NCI-H82 treated with DMSO at 0.1 percent for 48 hours (cell line): ENCODE results near the gene SEPTIN12.

Experiments used
- DNase-seq: peaks from one replicate; lab custom pipeline; 2025; ENCODE audit not compliant: unreplicated experiment; lab: John Stamatoyannopoulos, UW

Gene SEPTIN12

DNA sequence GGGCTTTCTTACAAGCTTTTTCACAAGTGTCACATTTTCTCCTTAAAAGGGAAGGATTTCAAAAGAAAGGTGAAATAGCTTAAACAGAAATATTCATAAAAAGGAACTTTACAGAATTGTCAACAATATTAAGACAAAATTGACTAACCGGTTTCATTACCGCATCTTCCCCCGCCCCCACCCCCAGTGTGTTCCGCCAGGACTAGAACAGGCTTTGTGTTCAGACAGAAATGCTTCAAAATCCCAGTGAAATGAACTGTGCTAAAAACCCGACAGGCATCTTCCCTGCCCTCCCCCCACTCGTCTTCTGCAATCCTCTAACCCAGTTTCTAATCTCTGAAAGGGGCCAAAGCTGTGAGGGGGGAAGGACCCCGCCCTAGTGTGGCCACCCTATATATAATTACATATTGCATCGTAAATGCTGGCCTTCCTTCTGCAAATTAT lies 15.3 kb upstream of the SEPTIN12 start:
- DNase-seq: no peak

DNA sequence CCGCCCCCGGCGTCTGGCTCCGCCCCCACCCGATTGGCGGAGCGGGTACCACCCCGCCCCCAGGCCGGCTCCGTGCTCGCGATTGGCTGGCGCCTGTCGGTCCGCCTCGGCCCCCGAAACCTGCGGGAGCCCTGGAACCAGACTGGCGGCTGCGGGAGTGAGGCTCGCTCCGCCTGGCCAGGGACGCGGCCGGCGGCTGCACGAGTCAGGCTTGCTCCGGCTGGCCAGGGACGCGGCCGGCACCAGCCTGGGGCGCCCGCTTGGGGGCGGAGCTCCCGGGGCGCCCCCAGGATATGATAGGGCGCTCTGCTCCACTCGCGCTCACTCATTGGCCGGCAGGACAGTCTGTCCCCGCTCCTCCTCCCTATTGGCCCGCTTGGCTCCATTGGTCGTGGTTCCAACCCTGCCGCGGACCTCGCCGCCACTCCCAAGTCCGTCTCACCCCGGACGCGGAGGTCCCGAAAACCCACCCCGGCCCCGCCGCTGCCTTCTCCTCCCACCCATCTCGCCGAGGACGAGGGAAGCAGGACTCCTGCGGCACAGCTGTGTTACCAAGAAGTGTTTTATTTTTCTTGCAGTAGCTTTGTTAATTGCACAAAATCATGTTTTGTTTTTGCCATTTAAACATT lies 14.6 kb upstream of the SEPTIN12 start:
- peak; percentile 82 for DNase-seq

DNA sequence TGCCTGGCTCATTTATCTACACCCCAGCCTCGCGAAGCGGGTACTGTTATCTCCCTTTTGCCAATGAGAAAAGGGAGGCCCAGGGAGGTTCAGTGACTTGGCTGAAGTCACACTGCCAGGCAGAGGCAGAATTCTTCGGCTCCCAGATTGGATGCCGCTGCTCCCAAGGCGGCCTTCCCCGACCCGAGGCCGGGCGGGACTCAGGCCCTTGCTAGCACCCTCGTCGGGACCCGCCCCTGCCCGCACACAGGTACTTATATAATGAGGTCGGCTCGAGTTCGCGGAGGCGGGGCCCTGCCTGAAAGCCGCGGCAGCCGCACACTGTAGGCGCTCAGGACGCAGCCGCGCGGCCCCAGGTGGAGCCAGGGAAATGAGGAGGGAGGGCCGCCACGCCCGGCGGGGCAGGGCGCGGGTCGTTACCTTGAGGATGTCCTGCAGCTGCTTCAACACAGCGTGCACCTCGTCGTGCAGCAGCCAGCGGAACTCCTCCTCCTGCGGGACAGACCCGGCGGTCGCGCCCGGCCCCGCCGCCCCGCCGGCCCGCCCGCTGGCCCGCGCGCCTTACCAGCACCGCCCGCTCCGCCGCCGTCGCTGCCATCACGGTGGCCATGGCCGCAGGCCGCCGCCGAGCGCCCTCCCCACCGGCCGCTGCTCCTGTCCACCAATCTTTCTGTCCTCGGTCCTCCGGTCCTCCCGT lies 14.0 kb upstream of the SEPTIN12 start, which contains the start of gene ROGDI:
TSS of gene ROGDI (minus strand) at position 672 of the 697 bp plus-strand sequence. CDS start at position 610, 62 bp downstream.
- peak; percentile 51 for DNase-seq

DNA sequence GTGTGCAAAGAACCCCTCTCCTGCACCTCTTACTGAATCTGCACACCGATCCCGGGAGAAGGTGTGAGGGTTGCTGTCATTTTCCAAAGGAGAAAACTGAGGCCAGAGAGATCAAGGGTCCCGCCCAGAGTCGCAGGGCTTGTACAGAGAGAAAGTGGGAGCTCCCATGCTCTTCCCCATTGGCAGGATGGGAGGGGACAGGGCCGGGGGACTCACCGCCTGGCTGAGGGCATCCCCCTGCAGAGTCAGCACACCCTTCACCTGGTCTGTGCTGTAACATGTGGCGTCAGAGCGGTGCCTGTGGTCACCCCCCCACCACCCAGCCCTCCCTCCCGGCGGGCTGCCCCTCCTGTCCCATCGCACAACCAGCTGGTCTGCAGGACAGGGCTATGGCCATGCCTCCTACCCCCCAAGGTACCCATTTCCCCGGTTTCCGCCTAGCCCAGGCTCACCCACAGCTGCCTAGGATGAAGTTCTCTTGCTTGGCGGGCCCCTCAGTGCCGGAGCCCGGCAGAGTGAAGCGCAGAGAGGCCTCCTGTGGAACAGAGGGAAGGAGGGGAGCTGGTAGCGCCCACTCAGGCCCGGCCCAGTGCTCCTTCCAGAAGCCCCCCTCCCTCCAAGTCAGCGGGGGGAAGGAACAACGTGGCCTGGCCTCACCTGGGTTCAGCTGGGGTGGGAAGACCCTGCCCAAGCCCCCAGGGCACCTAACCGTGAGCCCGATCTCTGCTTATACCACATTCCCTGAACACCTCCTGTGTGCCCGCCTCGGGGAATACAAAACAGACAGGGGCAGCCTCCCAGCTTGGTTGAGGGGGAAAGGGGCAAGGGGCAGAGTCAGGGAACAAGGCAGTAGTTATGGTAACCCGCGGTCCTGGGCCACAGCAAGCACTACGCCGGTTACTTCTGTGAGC lies 13.2 kb upstream of the SEPTIN12 start:
- no peak for DNase-seq

DNA sequence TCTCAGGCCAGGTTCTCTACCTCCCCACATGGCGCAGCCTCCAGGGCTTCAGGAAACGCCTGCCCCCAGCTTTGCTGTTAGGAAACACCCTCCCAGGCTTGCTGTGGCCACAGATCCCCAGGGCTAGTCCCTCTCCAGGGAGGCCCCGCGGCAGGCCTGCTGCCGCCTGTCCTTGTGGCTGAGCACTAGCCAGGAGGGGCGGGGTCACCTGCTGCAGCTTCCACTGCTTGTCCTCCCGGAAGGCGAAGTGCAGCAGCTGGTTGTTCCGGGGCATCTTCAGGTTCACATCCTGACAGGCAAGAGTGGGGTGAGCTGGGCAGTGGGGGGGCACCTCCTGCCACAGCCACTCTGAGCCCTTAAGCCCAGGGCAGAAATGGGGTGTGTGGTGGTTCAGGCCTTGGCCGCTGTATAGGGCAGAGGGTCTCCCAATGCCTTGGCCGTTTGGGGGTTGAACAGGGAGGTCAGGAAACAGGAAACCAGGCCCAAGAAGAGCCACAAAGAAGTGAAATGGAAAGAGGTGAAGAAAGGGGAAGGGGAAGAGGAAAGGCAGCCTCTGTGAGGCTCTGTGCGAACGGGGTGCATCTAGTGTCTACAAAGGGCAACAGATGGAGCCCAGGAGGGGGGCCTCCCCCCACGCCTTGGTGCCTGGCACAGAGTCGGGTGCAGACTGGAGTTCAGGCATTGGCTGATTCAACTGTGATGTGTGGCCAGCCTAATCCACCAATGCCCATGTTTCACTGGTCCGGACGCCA lies 12.3 kb upstream of the SEPTIN12 start:
- no peak for DNase-seq

DNA sequence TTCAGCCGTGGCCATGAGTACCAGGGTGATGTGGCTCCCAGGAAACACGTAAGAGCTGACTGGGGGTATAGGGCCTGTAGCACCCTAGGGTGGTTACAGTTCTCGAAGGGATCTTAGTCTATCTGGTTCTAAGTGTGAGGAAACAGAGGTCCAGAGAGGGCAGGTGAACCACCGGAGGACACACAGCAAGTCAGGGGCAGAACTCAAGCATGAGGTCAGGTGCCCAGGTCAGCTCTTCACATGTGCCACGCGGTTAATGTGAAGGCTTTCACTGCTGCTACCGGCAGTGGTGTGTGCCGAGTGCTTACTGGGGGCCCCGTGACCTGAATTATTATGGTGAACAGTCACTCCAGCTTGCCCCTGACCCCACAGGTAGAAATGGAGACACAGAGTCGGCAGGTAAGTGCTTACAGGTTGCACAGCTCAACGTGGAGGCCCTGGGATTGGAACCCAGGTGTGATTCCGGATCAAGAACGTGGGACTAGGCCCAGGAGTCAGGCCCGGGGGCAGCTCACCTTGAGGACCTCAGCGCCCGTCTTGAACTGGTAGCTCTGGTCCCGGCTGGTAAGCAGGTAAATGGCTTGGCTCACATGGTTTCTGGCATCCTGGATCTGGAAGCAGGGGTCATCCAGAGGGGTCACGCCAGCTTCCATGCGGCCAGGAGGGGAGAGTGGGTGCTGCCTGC lies 11.2 kb upstream of the SEPTIN12 start:
- DNase-seq: no peak

DNA sequence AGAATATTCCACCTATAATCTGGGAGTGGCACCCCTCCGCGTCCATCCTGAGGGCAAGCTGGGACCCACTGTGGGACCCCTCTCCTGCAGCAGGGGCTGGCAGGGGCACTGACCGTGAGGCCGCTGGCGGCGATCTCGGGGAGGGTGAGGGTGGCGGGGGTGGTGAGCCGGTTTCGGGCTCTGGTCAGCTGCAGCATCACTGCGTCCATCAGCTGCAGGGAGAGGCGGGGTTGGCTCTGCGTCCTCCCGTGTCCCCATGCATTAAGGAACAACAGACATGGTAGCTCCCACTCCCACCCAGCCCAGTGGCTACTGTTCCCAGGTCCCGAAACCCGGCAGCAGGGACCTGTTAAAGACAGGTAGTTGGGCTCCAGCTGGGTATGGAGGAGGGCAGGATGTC lies 10.3 kb upstream of the SEPTIN12 start:
- DNase-seq: no peak

DNA sequence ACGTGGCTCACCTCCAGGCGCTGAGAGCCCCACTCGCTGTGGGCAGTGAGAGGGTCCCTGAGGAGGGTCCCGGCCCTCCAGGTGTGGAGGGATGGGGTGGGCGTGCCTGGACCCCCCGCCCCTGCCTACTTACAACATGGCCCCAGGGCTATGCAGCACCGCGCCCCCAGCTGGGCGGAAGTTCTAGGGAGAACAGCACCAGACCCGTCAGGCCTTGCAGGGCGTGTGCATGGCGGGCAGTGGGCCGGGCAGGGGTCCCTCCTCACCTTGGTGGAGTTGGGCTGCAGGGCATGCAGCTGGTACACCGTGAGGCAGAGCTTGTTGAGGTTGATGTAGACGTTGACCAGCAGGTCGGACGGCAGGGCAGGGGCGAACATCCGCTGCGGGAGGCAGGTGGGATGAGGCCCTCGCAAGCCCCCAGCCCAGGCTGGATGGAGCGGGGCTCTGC lies 9.7 kb upstream of the SEPTIN12 start:
- no peak for DNase-seq

DNA sequence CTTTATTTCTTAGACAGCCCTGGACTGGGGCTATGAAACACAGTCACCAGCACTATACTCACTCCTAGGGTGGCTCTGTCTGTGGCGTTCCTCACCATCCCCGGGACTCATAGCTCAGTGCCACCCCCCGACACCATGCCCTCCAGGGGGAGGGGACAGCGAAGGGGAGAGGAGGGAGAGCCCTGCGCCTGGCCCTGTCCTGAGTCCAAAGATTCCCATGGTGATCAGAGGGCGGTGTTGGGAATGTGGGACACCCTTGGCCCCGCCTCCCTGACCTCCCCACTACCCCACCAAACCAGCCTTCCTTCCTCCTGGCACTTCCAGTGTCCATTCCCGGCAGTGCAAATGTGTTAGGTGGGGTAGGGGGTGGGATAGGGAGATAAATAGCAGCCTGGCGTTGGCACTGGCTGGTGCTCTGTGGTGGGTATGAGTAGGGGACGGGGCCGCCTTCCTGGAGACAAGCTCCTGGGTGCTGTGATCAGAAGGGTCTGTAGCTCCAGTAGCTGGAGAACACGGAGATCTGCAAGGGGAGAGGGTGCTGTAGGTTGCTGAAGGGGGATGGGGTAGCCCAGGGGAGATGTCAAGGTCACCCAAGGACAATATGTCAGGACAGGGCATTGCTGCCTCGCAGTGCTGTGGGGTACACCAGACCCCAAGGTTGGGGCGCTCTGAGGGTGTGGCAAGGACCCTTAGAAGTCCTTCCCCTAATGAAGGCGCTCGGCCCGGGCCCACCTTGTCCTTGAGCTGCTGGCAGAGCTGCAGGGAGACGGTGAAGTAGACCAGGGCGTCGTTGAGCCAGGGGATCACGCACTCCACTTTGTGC lies 9.0 kb upstream of the SEPTIN12 start:
- no peak for DNase-seq

DNA sequence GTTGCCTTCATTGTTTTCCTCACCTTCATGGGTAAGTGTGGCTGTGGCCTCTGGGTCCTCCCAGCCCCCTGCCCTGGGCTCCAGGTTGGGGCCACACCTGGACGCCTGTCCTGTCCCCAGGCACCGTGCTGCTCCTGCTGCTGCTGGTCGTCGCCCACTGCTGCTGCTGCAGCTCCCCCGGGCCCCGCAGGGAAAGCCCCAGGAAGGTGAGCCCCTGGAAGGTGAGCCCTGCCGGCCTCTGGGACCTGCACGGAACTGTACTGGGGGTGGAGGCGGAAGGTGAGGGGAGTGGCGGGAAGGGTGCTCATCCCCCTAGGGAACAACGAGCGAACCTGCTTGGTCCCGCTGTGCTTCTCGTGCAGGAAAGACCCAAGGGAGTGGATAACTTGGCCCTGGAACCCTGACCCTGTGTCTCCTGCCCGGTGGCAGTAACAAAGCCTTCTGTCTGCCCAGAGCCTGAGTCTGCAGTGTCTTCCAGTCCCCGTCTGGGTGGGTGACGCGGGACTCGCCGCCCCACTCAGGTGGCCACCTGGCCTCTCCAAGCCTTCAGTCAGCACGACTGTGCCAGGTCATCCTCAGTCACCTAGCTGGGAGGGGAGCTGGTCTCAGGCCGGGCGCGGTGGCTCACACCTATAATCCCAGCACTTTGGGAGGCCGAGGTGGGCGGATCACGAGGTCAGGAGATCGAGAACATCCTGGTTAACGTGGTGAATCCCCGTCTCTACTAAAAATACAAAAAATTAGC lies 7.9 kb upstream of the SEPTIN12 start:
- DNase-seq: no peak

DNA sequence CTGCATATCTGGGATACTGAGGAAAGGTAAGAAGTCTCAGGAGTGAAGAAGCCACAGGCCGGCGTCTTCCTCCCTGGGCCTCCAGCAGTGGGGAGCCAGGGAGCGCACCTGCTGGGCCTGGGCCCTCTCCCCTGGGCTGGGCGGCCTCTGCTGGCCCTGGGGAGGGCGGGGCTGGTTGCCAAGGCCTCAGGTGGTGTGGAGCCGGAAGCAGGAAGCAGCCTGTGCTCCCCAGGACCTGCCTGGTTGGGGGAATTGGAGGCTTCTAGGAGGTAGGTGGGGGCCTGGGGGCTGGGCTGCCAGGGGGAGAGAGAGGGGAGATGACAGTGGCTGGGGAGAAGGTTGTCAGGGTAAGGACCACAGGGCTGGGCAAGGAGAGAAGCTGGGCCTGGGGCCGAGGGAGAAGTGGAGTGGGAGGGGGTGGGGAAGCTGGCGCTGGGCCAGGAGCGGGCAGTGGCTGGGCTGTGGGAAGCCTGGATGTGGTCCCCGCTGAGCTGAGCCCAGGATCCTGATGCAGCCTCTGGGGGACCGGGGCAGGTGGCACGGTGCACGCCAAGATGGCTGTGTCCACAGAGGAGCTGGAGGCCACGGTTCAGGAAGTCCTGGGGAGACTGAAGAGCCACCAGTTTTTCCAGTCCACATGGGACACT lies 7.2 kb upstream of the SEPTIN12 start, which contains the start of gene SMIM22:
TSS of gene SMIM22 (plus strand) at position 189 of the 647 bp plus-strand sequence. CDS start at position 555, 366 bp downstream.
- no peak for DNase-seq

DNA sequence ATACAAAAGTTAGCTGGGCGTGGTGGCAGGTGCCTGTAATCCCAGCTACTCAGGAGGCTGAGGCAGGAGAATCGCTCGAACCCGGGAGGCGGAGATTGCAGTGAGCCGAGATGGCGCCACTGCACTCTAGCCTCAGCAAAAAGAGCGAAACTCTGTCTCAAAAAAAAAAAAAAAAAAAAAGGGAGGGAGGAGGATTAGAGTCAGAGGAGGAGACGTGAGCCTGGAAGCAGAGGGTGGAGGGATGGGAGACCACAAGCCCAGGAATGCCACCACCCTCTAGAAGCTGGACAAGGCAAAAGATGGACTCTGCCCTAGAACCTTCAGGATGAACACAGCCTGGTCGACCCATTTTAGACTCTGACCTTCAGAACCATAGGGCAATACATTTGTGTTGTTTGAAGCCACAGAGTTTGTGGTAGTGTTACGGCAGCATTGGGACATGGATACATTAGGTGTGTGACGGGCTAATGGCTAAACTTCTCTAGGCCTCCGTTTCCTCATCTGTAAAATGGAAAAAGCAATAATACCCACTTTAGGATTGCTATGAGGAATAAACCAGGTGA lies 4.9 kb upstream of the SEPTIN12 start:
- peak; percentile 17 for DNase-seq

DNA sequence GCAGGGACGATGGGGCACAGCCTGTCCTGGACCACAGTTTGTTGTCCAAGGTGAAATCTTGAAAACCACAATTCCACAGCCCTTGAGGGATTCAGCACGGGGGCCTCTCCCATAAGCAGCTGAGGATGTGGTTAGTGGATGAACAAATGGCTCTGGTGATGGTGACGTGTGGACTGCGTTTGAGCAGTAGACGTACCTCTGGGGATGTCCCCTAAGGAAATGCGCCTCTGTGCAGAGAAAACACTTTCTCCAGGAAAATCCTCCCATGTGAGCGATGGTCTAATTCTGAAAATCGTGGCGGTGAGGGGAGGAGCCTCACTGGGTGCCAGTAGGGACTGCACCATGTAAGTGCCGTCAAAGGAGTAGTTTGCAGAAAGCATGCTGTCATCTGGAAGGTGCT lies 2.7 kb upstream of the SEPTIN12 start:
- DNase-seq: no peak

DNA sequence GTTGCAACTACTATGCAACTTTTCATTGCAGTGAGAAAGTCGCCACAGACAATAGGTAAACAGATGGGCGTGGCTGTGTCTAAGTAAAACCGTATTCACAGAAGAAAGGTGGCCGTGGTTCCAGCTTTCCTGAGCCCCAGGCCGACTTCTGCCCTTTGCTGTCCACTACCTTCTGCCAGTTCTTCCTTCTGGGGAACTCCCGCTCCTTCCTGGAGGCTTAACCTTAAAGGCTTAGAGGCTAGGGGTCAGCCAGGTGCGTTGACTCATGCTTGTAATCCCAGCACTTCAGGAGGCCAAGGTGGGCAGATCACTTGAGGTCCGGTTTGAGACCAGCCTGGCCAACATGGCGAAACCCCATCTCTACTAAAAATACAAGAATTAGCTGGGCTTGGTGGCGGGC lies 2.1 kb upstream of the SEPTIN12 start:
- DNase-seq: peak; percentile 29

DNA sequence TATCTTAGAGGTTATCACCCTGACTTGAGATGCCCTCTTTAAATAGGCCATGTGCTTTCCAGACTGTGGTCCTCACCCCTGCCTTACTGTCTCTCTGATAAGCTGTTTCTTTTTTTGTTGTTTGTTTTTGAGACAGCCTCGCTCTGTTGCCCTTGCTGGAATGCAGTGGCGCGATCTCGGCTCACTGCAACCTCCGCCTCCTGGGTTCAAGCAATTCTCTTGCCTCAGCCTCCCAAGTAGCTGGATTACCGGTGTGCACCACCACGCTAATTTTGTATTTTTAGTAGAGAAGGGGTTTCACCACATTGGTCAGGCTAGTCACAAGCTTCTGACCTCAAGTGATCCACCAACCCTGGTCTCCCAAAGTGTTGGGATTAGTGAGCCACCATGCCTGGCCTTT lies 765 bp upstream of the SEPTIN12 start:
- no peak for DNase-seq

DNA sequence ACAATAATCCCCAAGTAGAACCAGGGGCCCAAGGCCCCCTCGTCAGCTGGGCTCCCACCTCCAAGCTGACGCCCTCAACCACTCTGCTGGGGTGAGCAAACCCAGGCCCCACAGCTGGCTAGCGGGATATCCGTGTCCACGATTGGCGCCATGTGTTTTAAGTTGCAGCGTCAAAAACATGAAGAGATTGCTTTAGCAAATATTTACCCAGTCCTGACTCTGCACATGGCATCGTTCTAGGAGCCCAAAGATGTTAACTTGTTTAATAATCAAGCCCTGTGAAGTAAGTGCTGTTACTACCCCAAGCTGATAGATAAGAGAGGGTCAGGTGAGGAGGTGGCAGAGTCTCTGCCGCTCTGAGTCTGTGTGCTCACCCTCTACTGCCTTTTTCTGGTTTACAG lies 344 bp upstream of the SEPTIN12 start:
- DNase-seq: peak; percentile 67

DNA sequence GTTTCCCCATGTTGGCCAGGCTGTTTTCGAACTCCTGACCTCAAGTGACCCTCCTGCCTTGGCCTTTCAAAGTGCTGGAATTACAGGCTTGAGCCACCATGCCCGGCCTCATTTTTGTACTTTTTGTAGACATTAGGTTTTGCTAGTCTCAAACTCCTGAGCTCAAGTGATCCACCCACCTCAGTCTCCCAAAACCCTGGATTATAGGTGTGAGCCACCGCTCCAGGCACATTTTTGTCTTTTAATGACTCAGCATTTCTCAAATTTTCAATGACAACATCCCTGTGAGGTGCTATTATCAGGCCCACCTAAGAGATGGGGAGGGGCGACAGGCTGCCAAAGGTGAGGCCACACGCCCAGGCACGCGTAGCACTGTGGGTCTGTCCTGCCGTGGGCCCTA lies 1.1 kb downstream of the SEPTIN12 start:
- no peak for DNase-seq
